ENCODE measurements around the gene MUC2. TPM values are rescaled to one million over a fixed set of nuclear protein-coding genes. Genes with fewer than 3 reads are reported as not detected.

MUC2 gene
- total RNA-seq, 2 experiments from 2014 or later = not detected

- no peaks in the 10 kb centered on the region for H3K4me1 ChIP-seq (ENCODE audit: insufficient read depth, low read length, poor library complexity, severe bottlenecking)
- H3K4me2 ChIP-seq (ENCODE audit: low read length) = no peak overlapping the region
- BruUV-seq (replicated peaks) = no TSS peak
- DNase-seq (ENCODE audit: low spot score) = no peak
- H3K4me3 ChIP-seq (ENCODE audit: low read depth, low read length, poor library complexity, severe bottlenecking) = no peak overlapping the region
- no peaks in the 10 kb centered on the region for H3K79me2 ChIP-seq (ENCODE audit: insufficient read depth, low read depth, low read length)
- H4K20me1 ChIP-seq (ENCODE audit: insufficient read depth, low read length) = no peaks in the 10 kb centered on the region
- H3K9me3 ChIP-seq (ENCODE audit: low read length) = no peaks in the 10 kb centered on the region
- H3K27ac ChIP-seq (ENCODE audit: low read depth, low read length, poor library complexity, severe bottlenecking) = no peak overlapping the region
- intact Hi-C loops (cut with micrococcal nuclease; ENCODE audit: unreplicated experiment) = no loop called here
- POLR2A ChIA-PET = no interaction called here
- no peak for TF ChIP-seq EZH2phosphoT487 (IDR thresholded peaks at IDR 0.05; ENCODE audit: borderline replicate concordance, low read depth, low read length)
- TF ChIP-seq CTCF (conservative IDR thresholded peaks at IDR 0.05; ENCODE audit: low read length) = no peak
- no peaks in the 10 kb centered on the region for H3K9me2 ChIP-seq (ENCODE audit: insufficient read depth, low read length)
- CTCF ChIA-PET (ENCODE audit: unreplicated experiment) = no interaction called here
- H3K36me3 ChIP-seq (ENCODE audit: insufficient read depth, low read length) = no peaks in the 10 kb centered on the region
- H2AFZ ChIP-seq (ENCODE audit: low read length) = no peak overlapping the region
Measured at GRCh38 chr11:1049431-1049891, 25.2 kb upstream of the MUC2 start.

DNA sequence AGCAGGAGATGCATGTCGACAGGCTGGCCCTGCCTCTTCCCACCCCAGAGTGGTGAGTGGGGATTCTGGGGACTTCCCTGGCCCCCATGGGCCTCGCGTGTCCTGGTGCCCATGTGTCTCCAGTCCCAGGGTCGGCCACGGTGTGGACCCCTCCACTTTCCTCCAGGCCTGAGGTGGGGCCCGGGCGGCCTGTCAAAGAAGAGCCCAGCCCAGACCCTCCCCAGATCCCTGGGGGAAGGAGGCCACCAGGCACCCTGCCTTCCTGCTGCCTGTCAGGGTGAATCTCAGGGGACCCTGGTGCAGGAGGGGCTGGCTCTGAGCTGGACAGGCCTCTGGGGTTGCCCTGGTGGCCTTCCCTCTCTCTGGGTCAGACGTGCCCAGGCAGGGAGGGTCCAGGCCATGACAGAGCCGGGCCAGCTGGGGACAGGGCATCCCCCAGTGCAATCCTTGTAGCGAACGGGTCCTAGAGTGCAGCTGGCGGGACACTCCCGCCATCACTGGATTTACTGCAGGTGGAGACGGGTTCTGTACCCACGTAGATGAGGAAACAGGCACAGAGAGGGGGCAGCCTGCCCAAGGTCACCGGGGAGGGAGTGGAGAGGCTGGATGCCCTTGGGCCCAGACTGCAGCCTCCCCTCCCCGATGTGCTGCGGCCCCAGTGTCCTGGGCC lies 24.6 kb upstream of the MUC2 start:
- Histone ChIP-seq H3K4me3 (ENCODE audit: low read depth, low read length, poor library complexity, severe bottlenecking) (no peak overlapping the region), H3K36me3 (ENCODE audit: insufficient read depth, low read length) (no peaks in the 10 kb centered on the region), H3K4me1 (ENCODE audit: insufficient read depth, low read length, poor library complexity, severe bottlenecking) (no peaks in the 10 kb centered on the region), H3K4me2 (ENCODE audit: low read length) (no peak overlapping the region), H4K20me1 (ENCODE audit: insufficient read depth, low read length) (no peaks in the 10 kb centered on the region), H3K9me3 (ENCODE audit: low read length) (no peaks in the 10 kb centered on the region), H3K79me2 (ENCODE audit: insufficient read depth, low read depth, low read length) (no peaks in the 10 kb centered on the region), H2AFZ (ENCODE audit: low read length) (no peak overlapping the region), H3K9me2 (ENCODE audit: insufficient read depth, low read length) (no peaks in the 10 kb centered on the region), H3K27ac (ENCODE audit: low read depth, low read length, poor library complexity, severe bottlenecking) (no peak overlapping the region)
- ChIA-PET CTCF (ENCODE audit: unreplicated experiment) (no interaction called here), POLR2A (no interaction called here)
- no peak for TF ChIP-seq CTCF (conservative IDR thresholded peaks at IDR 0.05; ENCODE audit: low read length)
- DNase-seq (ENCODE audit: low spot score) = no peak
- intact Hi-C loops (cut with micrococcal nuclease; ENCODE audit: unreplicated experiment) = no loop called here
- BruUV-seq (replicated peaks) = no TSS peak

DNA sequence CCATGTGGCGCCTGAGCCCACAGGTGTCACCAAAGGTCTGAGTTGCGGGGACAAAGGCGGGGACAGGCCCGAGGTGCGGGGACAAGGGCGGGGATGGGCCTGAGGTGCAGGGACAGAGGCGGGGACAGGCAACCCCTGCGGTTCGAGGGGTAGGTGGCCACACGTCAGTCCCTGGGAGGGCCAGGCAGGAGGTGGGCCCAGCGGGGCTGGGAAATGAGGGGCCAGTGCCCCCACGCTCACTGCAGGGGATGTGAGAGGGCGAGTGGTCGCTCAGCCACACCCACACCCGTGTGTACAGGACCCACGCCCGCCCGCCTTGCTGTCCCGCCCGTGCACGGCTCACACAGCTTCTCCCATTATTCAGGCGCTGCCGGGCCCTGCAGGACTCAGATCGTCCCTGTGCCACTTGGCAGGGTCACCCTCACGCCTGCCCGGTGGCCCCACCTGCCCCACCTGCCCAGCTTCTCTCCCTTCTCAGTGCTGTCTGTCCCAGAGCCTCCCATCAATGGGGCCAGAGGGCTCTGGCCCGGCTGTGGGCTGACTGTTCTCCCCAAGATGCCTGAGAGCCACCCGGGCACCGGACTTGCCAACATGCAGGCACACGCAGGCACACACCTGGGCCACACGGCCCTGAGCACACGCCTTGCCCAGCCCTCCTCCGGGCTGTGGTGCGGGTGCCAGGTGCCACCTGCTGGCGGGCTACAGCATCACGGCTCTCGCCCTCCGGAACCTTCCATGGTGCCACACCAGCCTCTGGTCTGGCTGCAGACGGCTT lies 23.9 kb upstream of the MUC2 start:
- BruUV-seq (replicated peaks) = no TSS peak
- Histone ChIP-seq H3K79me2 (ENCODE audit: insufficient read depth, low read depth, low read length) (no peaks in the 10 kb centered on the region), H4K20me1 (ENCODE audit: insufficient read depth, low read length) (no peaks in the 10 kb centered on the region), H3K36me3 (ENCODE audit: insufficient read depth, low read length) (no peaks in the 10 kb centered on the region), H2AFZ (ENCODE audit: low read length) (peak overlapping the region; percentile 51; the same call in 1 of the 2 replicates), H3K27ac (ENCODE audit: low read depth, low read length, poor library complexity, severe bottlenecking) (no peak overlapping the region), H3K4me2 (ENCODE audit: low read length) (no peak overlapping the region), H3K4me1 (ENCODE audit: insufficient read depth, low read length, poor library complexity, severe bottlenecking) (no peaks in the 10 kb centered on the region), H3K4me3 (ENCODE audit: low read depth, low read length, poor library complexity, severe bottlenecking) (no peak overlapping the region), H3K9me3 (ENCODE audit: low read length) (no peaks in the 10 kb centered on the region), H3K9me2 (ENCODE audit: insufficient read depth, low read length) (no peaks in the 10 kb centered on the region)
- peak; percentile 79 for DNase-seq (ENCODE audit: low spot score)
- TF ChIP-seq EZH2phosphoT487 (IDR thresholded peaks at IDR 0.05; ENCODE audit: borderline replicate concordance, low read depth, low read length) (no peak), CTCF (conservative IDR thresholded peaks at IDR 0.05; ENCODE audit: low read length) (peak; percentile 87)
- intact Hi-C loops (cut with micrococcal nuclease; ENCODE audit: unreplicated experiment) = loop anchor here (1.0 kb wide), 2 partner anchors 125 to 202 kb away; partner anchors contain the start of gene AP2A2
- ChIA-PET CTCF (ENCODE audit: unreplicated experiment) (interaction anchor here (0.9 kb wide), 1 partner anchor 202 kb away, joined by 3 read pairs; no protein-coding TSS in a partner anchor), POLR2A (no interaction called here)
